Breast epithelium (tissue), 3 donors: Measurements from ENCODE around the gene CAPN9.

Experiments used
- POLR2AphosphoS5 ChIP-seq, 3 donors: sonication (generic); formaldehyde crosslinking; IDR thresholded peaks; one replicate each; pipeline ENCODE4 v1.6.1; 2017; ENCODE audit warnings: antibody characterized with exemption in 3 of 3
- TF ChIP-seq, protein P1 (sequence below), 3 donors: fragments of 450-650 bp; IDR thresholded peaks; one replicate each; pipeline ENCODE4 v1.5.1; 2016 to 2017; ENCODE audit warnings: antibody characterized with exemption in 3 of 3, mild to moderate bottlenecking in 3 of 3, moderate library complexity in 3 of 3

DNA sequence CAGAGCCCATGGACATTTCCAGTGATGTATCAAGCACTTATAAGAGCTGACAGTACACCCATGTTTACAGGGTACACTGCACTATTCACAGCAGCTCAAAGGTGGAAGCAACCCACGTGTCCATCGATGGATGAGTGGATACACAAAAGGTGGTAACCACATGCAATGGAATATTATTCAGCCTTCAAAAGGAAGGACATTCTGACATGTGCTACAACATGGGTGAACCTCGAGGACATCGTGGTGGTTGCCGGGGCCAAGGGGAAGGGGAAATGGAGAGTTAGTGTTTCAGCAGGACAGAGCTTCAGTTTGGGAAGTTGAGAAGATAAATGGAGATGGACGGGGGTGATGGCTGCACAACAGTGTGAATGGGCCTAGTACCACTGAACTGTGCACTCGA is 42.4 kb upstream of the CAPN9 start:
- no peak for TF ChIP-seq POLR2AphosphoS5 (IDR thresholded peaks at IDR 0.05)
- TF ChIP-seq, protein P1, sequence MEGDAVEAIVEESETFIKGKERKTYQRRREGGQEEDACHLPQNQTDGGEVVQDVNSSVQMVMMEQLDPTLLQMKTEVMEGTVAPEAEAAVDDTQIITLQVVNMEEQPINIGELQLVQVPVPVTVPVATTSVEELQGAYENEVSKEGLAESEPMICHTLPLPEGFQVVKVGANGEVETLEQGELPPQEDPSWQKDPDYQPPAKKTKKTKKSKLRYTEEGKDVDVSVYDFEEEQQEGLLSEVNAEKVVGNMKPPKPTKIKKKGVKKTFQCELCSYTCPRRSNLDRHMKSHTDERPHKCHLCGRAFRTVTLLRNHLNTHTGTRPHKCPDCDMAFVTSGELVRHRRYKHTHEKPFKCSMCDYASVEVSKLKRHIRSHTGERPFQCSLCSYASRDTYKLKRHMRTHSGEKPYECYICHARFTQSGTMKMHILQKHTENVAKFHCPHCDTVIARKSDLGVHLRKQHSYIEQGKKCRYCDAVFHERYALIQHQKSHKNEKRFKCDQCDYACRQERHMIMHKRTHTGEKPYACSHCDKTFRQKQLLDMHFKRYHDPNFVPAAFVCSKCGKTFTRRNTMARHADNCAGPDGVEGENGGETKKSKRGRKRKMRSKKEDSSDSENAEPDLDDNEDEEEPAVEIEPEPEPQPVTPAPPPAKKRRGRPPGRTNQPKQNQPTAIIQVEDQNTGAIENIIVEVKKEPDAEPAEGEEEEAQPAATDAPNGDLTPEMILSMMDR (IDR thresholded peaks at IDR 0.05), result no peak
